Activated naive CD4-positive, alpha-beta T cell treated with anti-CD3 and anti-CD28 coated beads for 36 hours (primary cell): Measurements from ENCODE around the gene DNAH11. TPM values are rescaled to one million over a fixed set of nuclear protein-coding genes. Genes with fewer than 3 reads are reported as not detected.
"Not testable (repeated sequence)": the region's sequence is repeated elsewhere in the genome, so short reads cannot be mapped to it uniquely, and the experiment has no call there.

Source experiments
- CTCF ChIA-PET: fragments of 350-600 bp; sonication (Branson Sonifier 250); formaldehyde crosslinking; loops from one replicate; lab custom pipeline; 2021; ENCODE audit warnings: antibody characterized with exemption; lab: Charles Lee
- DNase-seq: peaks from one replicate; pipeline ENCODE4 v3.0.0-alpha.2; 2020
- H3K27ac Mint-ChIP-seq: one replicate; pipeline ENCODE4 v1.8.0; 2021; ENCODE audit warnings: mild to moderate bottlenecking, mixed read lengths
- H3K27me3 Mint-ChIP-seq: one replicate; pipeline ENCODE4 v1.8.0; 2021; ENCODE audit warnings: low read depth, mixed read lengths
- H3K36me3 Mint-ChIP-seq: one replicate; pipeline ENCODE4 v1.8.0; 2021; ENCODE audit warnings: low read depth, mixed read lengths
- H3K4me1 Mint-ChIP-seq: one replicate; pipeline ENCODE4 v1.8.0; 2021; ENCODE audit warnings: low read depth, mixed read lengths
- H3K4me3 Mint-ChIP-seq: one replicate; pipeline ENCODE4 v1.8.0; 2021; ENCODE audit warnings: mild to moderate bottlenecking, moderate library complexity, mixed read lengths
- H3K9me3 Mint-ChIP-seq: one replicate; pipeline ENCODE4 v1.8.0; 2021; ENCODE audit warnings: mixed read lengths
- intact Hi-C: fragments of 100-400 bp; cut with micrococcal nuclease; formaldehyde crosslinking; loops from one replicate; pipeline ENCODE4 v1.15.1; 2023
- total RNA-seq, 2 experiments: library from RNA; stranded (reverse); gene quantifications; one replicate each; pipeline ENCODE4 v1.2.3, GENCODE V29; 2021

Gene DNAH11
- total RNA-seq, 2 experiments from 2014 or later, result 0.02 TPM

DNA sequence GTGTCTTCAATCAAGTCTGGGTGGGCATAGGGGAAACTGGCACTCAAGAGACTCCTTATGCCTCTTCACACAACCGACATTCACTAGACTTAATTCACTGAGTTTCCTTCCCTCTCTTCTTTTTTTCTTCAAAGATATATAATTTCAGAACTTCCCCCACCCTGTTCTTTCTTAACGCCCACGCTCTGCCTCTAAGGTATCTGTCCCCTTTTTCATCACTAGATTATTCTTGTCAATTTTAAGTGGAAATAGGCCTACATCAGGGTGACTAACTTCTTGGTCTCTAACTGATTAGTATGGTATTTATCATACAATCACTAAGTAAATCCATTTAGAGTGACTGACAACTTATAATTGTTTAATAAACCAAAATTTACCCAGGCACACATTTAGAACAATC is 276.2 kb downstream of the DNAH11 start:
- Mint-ChIP-seq H3K36me3 (no peaks in the 10 kb centered on the region), H3K4me3 (no peak overlapping the region), H3K9me3 (no peaks in the 10 kb centered on the region), H3K27me3 (no peaks in the 10 kb centered on the region), H3K27ac (no peak overlapping the region), H3K4me1 (peaks cover 6% of the 10 kb centered on the region)
- intact Hi-C loops, result no loop called here
- CTCF ChIA-PET, result no interaction called here
- DNase-seq, result no peak

DNA sequence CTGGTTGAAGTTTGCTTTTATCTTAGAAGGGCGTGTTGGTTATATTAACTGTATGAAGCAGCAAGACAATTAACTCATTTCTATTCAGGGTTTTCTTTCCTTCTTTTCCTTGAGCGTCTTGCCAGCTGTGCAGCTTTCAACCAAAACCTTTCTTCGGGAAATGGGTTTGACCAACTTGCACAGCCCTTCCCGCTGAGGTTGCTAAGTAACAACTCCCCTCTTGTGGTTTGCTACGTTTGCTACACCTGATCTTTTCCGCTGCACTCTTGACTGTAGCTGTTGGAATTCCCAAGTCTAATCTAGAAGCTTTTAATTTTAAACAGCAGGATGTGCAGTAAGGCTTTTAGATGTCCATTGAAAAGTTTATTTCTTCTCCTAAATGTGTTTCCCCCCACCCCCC is 286.0 kb downstream of the DNAH11 start:
- Mint-ChIP-seq H3K36me3 (no peaks in the 10 kb centered on the region), H3K27me3 (peaks cover 1% of the 10 kb centered on the region), H3K4me3 (no peak overlapping the region), H3K4me1 (peaks cover 6% of the 10 kb centered on the region), H3K27ac (no peak overlapping the region), H3K9me3 (no peaks in the 10 kb centered on the region)
- CTCF ChIA-PET, result no interaction called here
- DNase-seq, result no peak
- intact Hi-C loops, result no loop called here

DNA sequence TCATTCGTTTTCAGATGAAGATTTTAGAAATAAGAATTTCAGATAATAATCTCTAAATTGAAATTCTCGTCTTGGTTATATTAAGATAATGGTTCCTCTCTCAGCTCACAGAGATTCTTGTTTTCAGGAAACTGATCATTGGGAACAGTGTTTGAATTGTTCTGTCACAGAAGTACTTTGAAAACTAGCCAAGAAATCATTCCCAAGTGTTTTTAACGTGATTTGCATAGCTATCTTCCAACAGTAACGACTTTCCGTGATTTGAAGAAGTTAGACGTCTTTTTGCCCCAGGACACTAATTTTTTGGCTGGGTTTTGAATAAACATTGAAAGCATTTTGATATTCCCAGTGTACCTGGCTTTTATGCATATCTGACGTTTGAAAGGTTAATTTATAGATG is 286.9 kb downstream of the DNAH11 start:
- no peak for DNase-seq
- Mint-ChIP-seq H3K27ac (no peak overlapping the region), H3K4me3 (no peak overlapping the region), H3K27me3 (peaks cover 1% of the 10 kb centered on the region), H3K9me3 (no peaks in the 10 kb centered on the region), H3K4me1 (peaks cover 6% of the 10 kb centered on the region), H3K36me3 (no peaks in the 10 kb centered on the region)
- CTCF ChIA-PET, result interaction anchor here (0.7 kb wide), 1 partner anchor 1493 kb away, joined by 4 read pairs; no protein-coding TSS in a partner anchor
- intact Hi-C loops, result no loop called here

DNA sequence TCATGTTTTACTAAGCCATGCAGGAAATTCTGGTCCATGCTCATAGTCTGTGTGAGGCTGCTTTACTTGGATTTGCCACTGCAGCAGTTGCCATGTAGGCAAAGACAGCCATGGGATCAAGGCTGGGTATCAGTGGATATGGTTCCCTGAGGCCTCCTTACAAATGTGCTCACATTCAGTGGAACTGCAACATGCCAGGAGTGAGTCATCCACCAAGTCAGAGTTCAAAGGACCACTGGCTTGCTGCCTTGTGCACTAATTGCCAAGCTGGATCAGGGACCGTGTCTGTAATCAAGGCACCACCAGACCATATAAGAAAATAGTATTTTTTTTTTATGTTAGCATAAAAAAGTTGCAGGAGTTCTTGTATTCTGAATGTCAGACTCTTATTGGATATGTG is 301.9 kb downstream of the DNAH11 start:
- intact Hi-C loops, result no loop called here
- no peaks in the 10 kb centered on the region for H3K36me3 Mint-ChIP-seq
- CTCF ChIA-PET, result no interaction called here
- no peak overlapping the region for H3K4me3 Mint-ChIP-seq
- no peak for DNase-seq
- H3K9me3 Mint-ChIP-seq, result peaks cover 7% of the 10 kb centered on the region
- H3K4me1 Mint-ChIP-seq, result no peaks in the 10 kb centered on the region
- H3K27ac Mint-ChIP-seq, result no peak overlapping the region
- H3K27me3 Mint-ChIP-seq, result no peaks in the 10 kb centered on the region

DNA sequence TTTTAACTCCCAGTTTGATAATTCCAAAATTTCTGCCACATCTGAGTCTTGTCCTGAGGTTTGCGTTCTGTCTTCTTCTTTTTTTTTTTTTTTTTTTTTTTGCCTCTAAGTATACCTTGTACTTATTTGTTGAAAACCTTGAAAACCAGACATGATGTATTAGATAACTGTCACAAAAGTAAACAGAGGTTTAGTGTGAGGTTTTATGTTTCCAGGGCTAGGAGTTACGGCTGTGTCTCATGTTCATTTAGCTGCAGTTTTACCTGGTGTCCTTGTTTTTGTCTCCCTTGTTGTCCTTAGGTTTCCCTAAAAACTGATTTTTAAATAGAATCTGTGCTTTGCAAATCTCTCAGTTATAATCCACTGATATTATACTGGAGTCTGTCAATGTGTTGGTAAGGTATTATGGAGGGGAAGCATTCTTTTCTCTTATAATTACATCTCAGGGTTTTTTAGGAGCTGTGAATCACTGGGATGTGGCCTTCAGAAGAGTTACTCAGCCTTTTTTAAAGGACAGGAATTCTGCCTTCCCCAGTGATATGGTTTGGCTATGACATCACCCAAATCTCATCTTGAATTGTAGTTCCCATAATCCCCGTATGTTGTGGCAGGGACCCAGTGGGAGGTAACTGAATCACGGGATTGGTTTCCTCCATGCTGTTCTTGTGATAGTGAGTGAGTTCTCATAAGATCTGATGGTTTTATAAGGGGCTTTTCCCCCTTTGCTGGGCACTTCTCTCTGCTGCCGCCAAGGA is 307.9 kb downstream of the DNAH11 start:
- Mint-ChIP-seq H3K4me1 (peaks cover 23% of the 10 kb centered on the region), H3K36me3 (no peaks in the 10 kb centered on the region), H3K27ac (no peak overlapping the region), H3K9me3 (peaks cover 8% of the 10 kb centered on the region), H3K4me3 (no peak overlapping the region), H3K27me3 (no peaks in the 10 kb centered on the region)
- CTCF ChIA-PET, result interaction anchor here (0.5 kb wide), 2 partner anchors 126 to 224 kb away, joined by 3 to 4 read pairs; no protein-coding TSS in a partner anchor
- intact Hi-C loops, result no loop called here
- DNase-seq, result no peak

DNA sequence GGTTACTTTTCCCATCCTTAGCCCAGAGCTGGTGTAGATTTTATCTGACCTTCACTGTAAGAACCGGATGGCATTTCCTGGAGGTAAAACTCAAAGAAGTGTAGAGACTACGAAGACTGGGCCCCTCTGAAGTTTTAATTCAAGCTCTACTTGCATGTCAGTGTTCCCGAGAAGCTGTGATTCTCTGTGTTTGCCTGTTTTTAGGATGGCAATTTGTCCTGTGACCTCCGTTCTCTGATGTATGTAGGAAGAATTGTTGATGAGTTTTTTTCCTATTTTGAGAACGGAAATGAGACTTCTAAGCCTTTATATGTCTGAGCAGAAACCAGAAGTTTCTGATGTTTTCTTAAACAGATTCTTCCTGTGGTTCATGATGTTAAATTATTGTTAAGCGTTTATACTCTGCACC is 308.7 kb downstream of the DNAH11 start:
- intact Hi-C loops, result no loop called here
- H3K4me1 Mint-ChIP-seq, result peaks cover 23% of the 10 kb centered on the region

DNA sequence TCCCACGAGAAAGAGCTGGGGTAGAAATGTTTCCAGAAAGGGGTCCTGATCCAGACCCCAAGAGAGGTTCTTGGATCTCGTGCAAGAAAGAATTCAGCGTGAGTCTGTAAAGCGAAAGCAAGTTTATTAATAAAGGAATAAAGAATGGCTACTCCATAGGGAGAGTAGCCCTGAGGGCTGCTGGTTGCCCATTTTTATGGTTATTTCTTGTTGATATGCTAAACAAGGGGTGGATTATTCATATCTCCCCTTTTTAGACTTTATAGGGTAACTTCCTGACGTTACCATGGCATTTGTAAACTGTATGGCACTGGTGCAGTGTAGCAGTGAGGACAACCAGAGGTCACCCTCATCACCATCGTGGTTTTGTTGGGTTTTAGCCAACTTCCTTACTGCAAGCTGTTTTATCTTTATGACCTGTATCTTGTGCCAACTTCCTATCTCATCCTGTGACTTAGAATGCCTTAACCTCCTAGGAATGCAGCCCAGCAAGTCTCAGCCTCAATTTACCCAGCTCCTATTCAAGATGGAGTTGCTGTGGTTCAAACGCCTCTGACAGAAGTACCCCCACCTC is 322.9 kb downstream of the DNAH11 start:
- intact Hi-C loops, H3K36me3 Mint-ChIP-seq, H3K27ac Mint-ChIP-seq, H3K4me3 Mint-ChIP-seq, DNase-seq, H3K9me3 Mint-ChIP-seq, H3K4me1 Mint-ChIP-seq, H3K27me3 Mint-ChIP-seq: not testable (repeated sequence)
- CTCF ChIA-PET, result interaction anchor here (1.2 kb wide), 1 partner anchor 135 kb away, joined by 3 read pairs; no protein-coding TSS in a partner anchor

More for the DNA sequence above, 308.7 kb downstream of the DNAH11 start:
- Mint-ChIP-seq H3K27me3 (no peaks in the 10 kb centered on the region), H3K36me3 (no peaks in the 10 kb centered on the region), H3K27ac (peak overlapping the region; percentile 58), H3K9me3 (peaks cover 8% of the 10 kb centered on the region), H3K4me3 (no peak overlapping the region)
- CTCF ChIA-PET, result interaction anchor here (0.5 to 0.6 kb wide), 2 partner anchors 125 to 512 kb away, joined by 3 to 4 read pairs; no protein-coding TSS in a partner anchor
- DNase-seq, result no peak

DNA sequence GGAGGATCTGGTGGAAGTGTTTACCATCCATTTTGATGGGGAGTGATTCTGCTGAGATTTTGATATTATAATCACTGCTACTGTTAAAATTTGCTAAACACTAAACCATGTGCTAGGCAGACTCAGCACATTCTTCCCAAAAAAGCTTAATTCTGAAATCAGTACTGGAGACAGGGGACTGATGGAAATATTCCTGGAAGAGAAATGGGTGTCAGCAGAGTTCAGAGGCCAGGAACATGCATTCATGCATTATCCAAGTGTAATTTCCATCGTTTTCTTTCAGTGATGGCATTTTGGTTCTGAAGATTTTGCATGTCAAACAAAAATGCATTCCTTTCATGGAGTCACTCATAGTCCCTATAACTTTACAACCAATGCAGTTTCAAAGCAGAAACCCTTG is 323.9 kb downstream of the DNAH11 start:
- intact Hi-C loops, result no loop called here
- CTCF ChIA-PET, result no interaction called here

DNA sequence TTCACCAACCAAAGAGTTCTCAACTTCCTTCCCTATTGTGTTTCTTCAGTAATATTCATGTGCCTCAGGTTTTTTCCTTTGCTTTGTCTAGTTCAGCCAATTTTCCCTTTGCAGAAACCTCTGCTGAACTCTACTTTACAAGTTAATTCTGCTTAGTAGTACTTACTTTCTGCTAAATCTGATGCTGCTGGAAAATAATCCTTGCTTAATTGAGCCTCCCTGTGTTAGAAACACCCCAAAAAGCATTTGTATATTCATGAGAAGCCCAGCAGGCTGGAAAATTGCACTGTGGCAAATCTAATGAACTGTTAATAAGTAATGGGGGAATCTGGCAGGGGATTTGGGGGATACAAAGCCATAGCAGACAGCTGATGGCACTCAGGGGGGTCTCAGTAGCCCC is 324.4 kb downstream of the DNAH11 start:
- intact Hi-C loops, result no loop called here
- H3K4me3 Mint-ChIP-seq, result no peak overlapping the region
- CTCF ChIA-PET, result no interaction called here
- H3K36me3 Mint-ChIP-seq, result no peaks in the 10 kb centered on the region
- H3K27me3 Mint-ChIP-seq, result no peaks in the 10 kb centered on the region
- no peak overlapping the region for H3K27ac Mint-ChIP-seq
- H3K9me3 Mint-ChIP-seq, result no peaks in the 10 kb centered on the region
- DNase-seq, result no peak
- H3K4me1 Mint-ChIP-seq, result no peaks in the 10 kb centered on the region

More for the DNA sequence above, 323.9 kb downstream of the DNAH11 start:
- Mint-ChIP-seq H3K9me3 (no peaks in the 10 kb centered on the region), H3K27ac (no peak overlapping the region), H3K36me3 (no peaks in the 10 kb centered on the region), H3K27me3 (no peaks in the 10 kb centered on the region), H3K4me1 (no peaks in the 10 kb centered on the region), H3K4me3 (no peak overlapping the region)
- no peak for DNase-seq

DNA sequence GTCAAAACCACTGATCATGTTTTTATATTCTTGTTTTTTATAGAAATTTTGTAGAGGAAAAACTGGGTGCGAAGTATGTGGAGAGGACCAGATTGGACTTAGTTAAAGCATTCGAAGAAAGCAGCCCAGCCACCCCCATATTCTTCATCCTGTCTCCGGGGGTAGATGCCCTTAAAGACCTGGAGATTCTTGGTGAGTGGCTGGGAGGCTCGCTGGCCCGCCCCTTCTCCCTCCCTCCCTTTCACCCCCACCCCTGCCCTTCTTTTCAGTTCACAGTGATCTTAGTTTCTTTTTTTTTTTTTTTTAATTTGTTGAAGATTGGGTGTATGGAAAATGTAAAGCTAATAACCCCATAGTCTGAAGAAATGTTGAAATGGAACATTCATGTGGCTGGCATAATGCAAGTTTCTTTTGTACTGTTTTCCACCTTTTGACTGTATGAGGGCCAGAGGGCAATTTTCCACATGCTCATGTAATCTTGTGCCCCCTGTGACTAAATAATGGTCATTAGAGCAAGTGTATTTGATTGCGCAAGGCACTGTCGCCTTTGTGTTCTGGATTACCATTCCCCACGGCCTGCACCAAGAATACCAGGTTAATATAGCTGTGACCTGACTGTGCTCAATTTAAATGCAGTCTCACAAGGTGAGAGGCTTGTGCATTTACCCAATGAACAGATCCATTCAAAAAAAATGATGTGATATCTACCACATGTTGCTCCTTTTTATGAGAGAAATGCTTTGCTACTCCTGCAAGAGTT is 325.2 kb downstream of the DNAH11 start:
- H3K4me1 Mint-ChIP-seq, result no peaks in the 10 kb centered on the region
- H3K27ac Mint-ChIP-seq, result no peak overlapping the region
- no peak for DNase-seq
- CTCF ChIA-PET, result no interaction called here
- no peaks in the 10 kb centered on the region for H3K27me3 Mint-ChIP-seq
- peaks cover 3% of the 10 kb centered on the region for H3K36me3 Mint-ChIP-seq
- no peak overlapping the region for H3K4me3 Mint-ChIP-seq
- intact Hi-C loops, result no loop called here
- no peaks in the 10 kb centered on the region for H3K9me3 Mint-ChIP-seq

DNA sequence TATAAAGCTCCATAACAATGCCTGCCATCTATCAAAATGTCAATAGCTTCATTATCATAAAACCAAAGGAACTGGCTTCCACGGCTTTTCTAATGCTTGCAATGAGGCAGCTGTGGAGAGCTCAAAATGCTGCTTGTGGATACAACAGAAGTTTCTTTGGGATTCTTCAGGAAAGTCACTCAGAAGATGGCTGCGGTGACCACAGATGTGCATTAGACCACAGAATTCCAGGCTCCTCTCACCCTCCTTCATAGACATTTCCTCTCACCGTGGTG is 325.7 kb downstream of the DNAH11 start:
- intact Hi-C loops, result no loop called here

DNA sequence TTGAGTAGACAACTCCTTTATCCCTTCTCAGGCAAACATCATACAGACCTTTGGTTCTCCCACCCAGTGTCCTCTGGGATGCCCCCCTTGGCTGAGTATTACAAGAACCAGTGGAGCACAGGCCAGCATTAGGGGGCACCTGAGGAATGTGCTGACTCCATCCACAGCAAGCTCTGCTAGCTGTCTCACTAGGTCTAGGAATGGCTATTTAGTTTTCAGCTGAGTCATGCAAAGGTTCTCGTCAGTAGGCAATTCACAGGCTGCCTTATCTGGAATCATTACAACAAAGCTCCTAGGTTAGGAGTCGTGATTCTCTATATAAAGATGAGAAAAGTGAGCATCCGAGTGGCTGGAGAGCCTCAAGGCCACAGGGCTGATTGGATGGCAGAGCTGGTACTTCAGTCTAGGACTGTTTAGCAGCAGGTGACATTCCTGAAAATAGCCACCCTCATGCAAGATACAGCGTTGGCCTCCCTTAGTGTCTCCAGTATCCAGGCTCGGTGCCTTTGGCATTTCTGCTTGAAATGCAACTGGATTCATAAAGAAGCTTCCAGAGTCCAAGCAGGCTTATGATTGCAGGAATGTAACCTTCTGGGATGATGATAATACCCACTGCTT is 327.1 kb downstream of the DNAH11 start:
- H3K36me3 Mint-ChIP-seq, result peaks cover 10% of the 10 kb centered on the region
- H3K4me3 Mint-ChIP-seq, result no peak overlapping the region
- no peaks in the 10 kb centered on the region for H3K27me3 Mint-ChIP-seq
- no peaks in the 10 kb centered on the region for H3K9me3 Mint-ChIP-seq
- H3K27ac Mint-ChIP-seq, result no peak overlapping the region
- CTCF ChIA-PET, result interaction anchor here (0.6 to 1.0 kb wide), 2 partner anchors 37 to 160 kb away, joined by 3 to 4 read pairs; no protein-coding TSS in a partner anchor
- no peak for DNase-seq
- H3K4me1 Mint-ChIP-seq, result no peaks in the 10 kb centered on the region
- intact Hi-C loops, result no loop called here

More for the DNA sequence above, 325.7 kb downstream of the DNAH11 start:
- CTCF ChIA-PET, result interaction anchor here (0.6 kb wide), 1 partner anchor 13 kb away, joined by 3 read pairs; no protein-coding TSS in a partner anchor
- H3K9me3 Mint-ChIP-seq, result no peaks in the 10 kb centered on the region
- H3K4me1 Mint-ChIP-seq, result no peaks in the 10 kb centered on the region
- DNase-seq, result no peak
- no peak overlapping the region for H3K27ac Mint-ChIP-seq
- H3K36me3 Mint-ChIP-seq, result peaks cover 3% of the 10 kb centered on the region
- no peaks in the 10 kb centered on the region for H3K27me3 Mint-ChIP-seq
- no peak overlapping the region for H3K4me3 Mint-ChIP-seq
